ELR (cell line): ENCODE data around the gene DUSP18.
"Not testable (repeated sequence)": the region's sequence is repeated elsewhere in the genome, so short reads cannot be mapped to it uniquely, and the experiment has no call there.

Source experiments
- DNase-seq: peaks from one replicate; pipeline ENCODE4 v3.0.0-alpha.2; 2015; ENCODE audit warnings: low read depth

DUSP18 gene

GRCh38 chr22:30679895-30680690, 12.4 kb upstream of the DUSP18 start:
- DNase-seq, result not testable (repeated sequence)

- DNase-seq, result not testable (repeated sequence)
Observed at GRCh38 chr22:30676565-30676964, 8.9 kb upstream of the DUSP18 start.

- DNase-seq, result no peak
Observed at GRCh38 chr22:30675436-30675835, 7.8 kb upstream of the DUSP18 start.

GRCh38 chr22:30674482-30674881, 6.8 kb upstream of the DUSP18 start:
- DNase-seq, result no peak

GRCh38 chr22:30673136-30673535, 5.5 kb upstream of the DUSP18 start:
- no peak for DNase-seq

- DNase-seq, result no peak
Observed at GRCh38 chr22:30671071-30671470, 3.4 kb upstream of the DUSP18 start.

GRCh38 chr22:30668386-30668710, 673 bp upstream of the DUSP18 start:
- DNase-seq, result no peak

- no peak for DNase-seq
Observed at GRCh38 chr22:30667107-30667493, 575 bp downstream of the DUSP18 start.

GRCh38 chr22:30665786-30666185, 1.9 kb downstream of the DUSP18 start:
- DNase-seq, result no peak

GRCh38 chr22:30665266-30665665, 2.4 kb downstream of the DUSP18 start:
- no peak for DNase-seq

GRCh38 chr22:30664798-30665197, 2.9 kb downstream of the DUSP18 start:
- no peak for DNase-seq

GRCh38 chr22:30662040-30662439, 5.6 kb downstream of the DUSP18 start:
- no peak for DNase-seq

- no peak for DNase-seq
Observed at GRCh38 chr22:30655532-30655931, 12.1 kb downstream of the DUSP18 start.

- no peak for DNase-seq
Observed at GRCh38 chr22:30654361-30654760, 13.3 kb downstream of the DUSP18 start.

- no peak for DNase-seq
Observed at GRCh38 chr22:30652852-30653251, 14.8 kb downstream of the DUSP18 start.

- DNase-seq, result no peak
Observed at GRCh38 chr22:30650508-30651116, 17.1 kb downstream of the DUSP18 start.

- DNase-seq, result peak; percentile 95
Observed at GRCh38 chr22:30649430-30650007, 18.2 kb downstream of the DUSP18 start.

- no peak for DNase-seq
Observed at GRCh38 chr22:30648825-30649224, 18.9 kb downstream of the DUSP18 start.

- DNase-seq, result no peak
Observed at GRCh38 chr22:30647536-30647935, 20.1 kb downstream of the DUSP18 start.

- DNase-seq, result no peak
Observed at GRCh38 chr22:30646518-30647160, 21.0 kb downstream of the DUSP18 start.

GRCh38 chr22:30643055-30643875, 24.4 kb downstream of the DUSP18 start:
- no peak for DNase-seq

- no peak for DNase-seq
Observed at GRCh38 chr22:30640839-30641430, 26.7 kb downstream of the DUSP18 start.
